ENCODE data around the gene SOWAHA.

SOWAHA gene

GRCh38 chr5:132807163-132807838, 5.8 kb upstream of the SOWAHA start:
- DNase-seq (ENCODE audit: low read depth in 2 of 2) = no peak

GRCh38 chr5:132808448-132808847, 4.7 kb upstream of the SOWAHA start:
- DNase-seq (ENCODE audit: low read depth in 2 of 2) = no peak

- no peak for DNase-seq (ENCODE audit: low read depth in 2 of 2)
Observed at GRCh38 chr5:132808866-132809265, 4.2 kb upstream of the SOWAHA start.

GRCh38 chr5:132810605-132811004, 2.5 kb upstream of the SOWAHA start:
- no peak for DNase-seq (ENCODE audit: low read depth in 2 of 2)

- no peak for DNase-seq (ENCODE audit: low read depth in 2 of 2)
Observed at GRCh38 chr5:132812123-132812765, 858 bp upstream of the SOWAHA start.

- no peak for DNase-seq (ENCODE audit: low read depth in 2 of 2)
Observed at GRCh38 chr5:132813599-132814502, 749 bp downstream of the SOWAHA start.

- DNase-seq (ENCODE audit: low read depth in 2 of 2) = no peak
Observed at GRCh38 chr5:132814503-132815294, 1.6 kb downstream of the SOWAHA start.

- no peak for DNase-seq (ENCODE audit: low read depth in 2 of 2)
Observed at GRCh38 chr5:132815454-132815853, 2.4 kb downstream of the SOWAHA start.

- DNase-seq (ENCODE audit: low read depth in 2 of 2) = no peak
Observed at GRCh38 chr5:132816083-132816482, 3.0 kb downstream of the SOWAHA start.

- no peak for DNase-seq (ENCODE audit: low read depth in 2 of 2)
Observed at GRCh38 chr5:132816554-132816953, 3.5 kb downstream of the SOWAHA start.

- no peak for DNase-seq (ENCODE audit: low read depth in 2 of 2)
Observed at GRCh38 chr5:132817011-132817410, 3.9 kb downstream of the SOWAHA start.

- DNase-seq (ENCODE audit: low read depth in 2 of 2) = no peak
Observed at GRCh38 chr5:132819468-132819867, 6.4 kb downstream of the SOWAHA start.

GRCh38 chr5:132820162-132820754, 7.2 kb downstream of the SOWAHA start:
- peak; percentile 69 to 78 for DNase-seq (ENCODE audit: low read depth in 2 of 2)

GRCh38 chr5:132821350-132821749, 8.2 kb downstream of the SOWAHA start:
- no peak for DNase-seq (ENCODE audit: low read depth in 2 of 2)

- DNase-seq (ENCODE audit: low read depth in 2 of 2) = no peak
Observed at GRCh38 chr5:132821791-132822190, 8.7 kb downstream of the SOWAHA start.

- DNase-seq (ENCODE audit: low read depth in 2 of 2) = no peak
Observed at GRCh38 chr5:132822650-132823480, 9.8 kb downstream of the SOWAHA start.

- DNase-seq (ENCODE audit: low read depth in 2 of 2) = no peak
Observed at GRCh38 chr5:132823481-132824050, 10.5 kb downstream of the SOWAHA start.

- DNase-seq (ENCODE audit: low read depth in 2 of 2) = no peak
Observed at GRCh38 chr5:132824426-132824825, 11.3 kb downstream of the SOWAHA start.

- no peak for DNase-seq (ENCODE audit: low read depth in 2 of 2)
Observed at GRCh38 chr5:132825033-132825833, 12.1 kb downstream of the SOWAHA start.

Data from stimulated activated CD8-positive, alpha-beta memory T cell treated with anti-CD3 and anti-CD28 coated beads, Interleukin-7, amount 100 ng/mL, for 4 hours (primary cell).